Activated T-cell treated with anti-CD3 and anti-CD28 coated beads, Interleukin-2, amount 50 U/mL, for 4 hours (primary cell): Measurements from ENCODE around the gene SERTM2. TPM values are rescaled to one million over a fixed set of nuclear protein-coding genes. Genes with fewer than 3 reads are reported as not detected.

Experiments used
- ATAC-seq, 2 donors: fragments of 200-7000 bp; cut with Tn5 transposase; one replicate each; pipeline ENCODE4 v1.10.0; 2021
- DNase-seq: peaks from one replicate; pipeline ENCODE4 v3.0.0-alpha.2; 2020
- H3K27me3 Mint-ChIP-seq: one replicate; pipeline ENCODE4 v1.8.0; 2021; ENCODE audit warnings: low read depth, mixed read lengths
- H3K36me3 Mint-ChIP-seq: one replicate; pipeline ENCODE4 v1.8.0; 2022; ENCODE audit warnings: mixed read lengths; ENCODE audit not compliant: insufficient read depth
- H3K4me1 Mint-ChIP-seq: one replicate; pipeline ENCODE4 v1.8.0; 2021; ENCODE audit warnings: low read depth, mixed read lengths
- H3K4me3 Mint-ChIP-seq: one replicate; pipeline ENCODE4 v1.8.0; 2021; ENCODE audit warnings: mild to moderate bottlenecking, moderate library complexity, mixed read lengths
- H3K9me3 Mint-ChIP-seq: one replicate; pipeline ENCODE4 v1.8.0; 2021; ENCODE audit warnings: mixed read lengths
- total RNA-seq, 3 donors: library from RNA; stranded (reverse); gene quantifications; one replicate each; pipeline ENCODE4 v1.2.1, GENCODE V29; 2021

Gene SERTM2
- total RNA-seq = not detected

GRCh38 chrX:111511477-111511876, at the start of gene SERTM2:
TSS of gene SERTM2 (plus strand) at chrX:111511645. CDS start at chrX:111518858, 7,213 bp downstream.
- no peak within 1 kb of the TSS for H3K4me3 Mint-ChIP-seq
- no peaks in the 10 kb centered on the region for H3K36me3 Mint-ChIP-seq
- H3K27me3 Mint-ChIP-seq = peaks cover 1% of the 10 kb centered on the region
- DNase-seq = no peak
- no peaks in the 10 kb centered on the region for H3K9me3 Mint-ChIP-seq
- no peak for ATAC-seq
- no peaks in the 10 kb centered on the region for H3K4me1 Mint-ChIP-seq

- H3K27me3 Mint-ChIP-seq = no peaks in the 10 kb centered on the region
- ATAC-seq (no peak), DNase-seq (no peak)
- no peak overlapping the region for H3K4me3 Mint-ChIP-seq
- H3K9me3 Mint-ChIP-seq = peaks cover 3% of the 10 kb centered on the region
- H3K36me3 Mint-ChIP-seq = no peaks in the 10 kb centered on the region
- no peaks in the 10 kb centered on the region for H3K4me1 Mint-ChIP-seq
Observed at GRCh38 chrX:111465669-111466068, 45.8 kb upstream of the SERTM2 start.

GRCh38 chrX:111467896-111468295, 43.5 kb upstream of the SERTM2 start:
- H3K9me3 Mint-ChIP-seq = peaks cover 3% of the 10 kb centered on the region
- no peak for DNase-seq
- H3K27me3 Mint-ChIP-seq = no peaks in the 10 kb centered on the region
- no peak overlapping the region for H3K4me3 Mint-ChIP-seq
- no peak for ATAC-seq
- H3K36me3 Mint-ChIP-seq = no peaks in the 10 kb centered on the region
- no peaks in the 10 kb centered on the region for H3K4me1 Mint-ChIP-seq

GRCh38 chrX:111470681-111471403, 40.6 kb upstream of the SERTM2 start:
- no peak for DNase-seq
- H3K36me3 Mint-ChIP-seq = no peaks in the 10 kb centered on the region
- no peaks in the 10 kb centered on the region for H3K4me1 Mint-ChIP-seq
- no peaks in the 10 kb centered on the region for H3K27me3 Mint-ChIP-seq
- no peak overlapping the region for H3K4me3 Mint-ChIP-seq
- ATAC-seq = no peak
- H3K9me3 Mint-ChIP-seq = peaks cover 3% of the 10 kb centered on the region

- peaks cover 3% of the 10 kb centered on the region for H3K9me3 Mint-ChIP-seq
- ATAC-seq (no peak), DNase-seq (no peak)
- no peaks in the 10 kb centered on the region for H3K36me3 Mint-ChIP-seq
- H3K4me1 Mint-ChIP-seq = no peaks in the 10 kb centered on the region
- H3K27me3 Mint-ChIP-seq = no peaks in the 10 kb centered on the region
- no peak overlapping the region for H3K4me3 Mint-ChIP-seq
Observed at GRCh38 chrX:111481896-111482295, 29.5 kb upstream of the SERTM2 start.

GRCh38 chrX:111483135-111483534, 28.3 kb upstream of the SERTM2 start:
- Mint-ChIP-seq H3K27me3 (no peaks in the 10 kb centered on the region), H3K4me3 (no peak overlapping the region), H3K4me1 (no peaks in the 10 kb centered on the region), H3K36me3 (no peaks in the 10 kb centered on the region), H3K9me3 (peaks cover 3% of the 10 kb centered on the region)
- ATAC-seq (no peak), DNase-seq (no peak)

- no peaks in the 10 kb centered on the region for H3K36me3 Mint-ChIP-seq
- ATAC-seq (no peak), DNase-seq (no peak)
- H3K4me3 Mint-ChIP-seq = no peak overlapping the region
- no peaks in the 10 kb centered on the region for H3K4me1 Mint-ChIP-seq
- H3K27me3 Mint-ChIP-seq = no peaks in the 10 kb centered on the region
- H3K9me3 Mint-ChIP-seq = peaks cover 3% of the 10 kb centered on the region
Observed at GRCh38 chrX:111483881-111484280, 27.6 kb upstream of the SERTM2 start.

GRCh38 chrX:111490688-111491087, 20.8 kb upstream of the SERTM2 start:
- Mint-ChIP-seq H3K9me3 (peaks cover 3% of the 10 kb centered on the region), H3K4me3 (no peak overlapping the region), H3K27me3 (no peaks in the 10 kb centered on the region), H3K36me3 (no peaks in the 10 kb centered on the region), H3K4me1 (no peaks in the 10 kb centered on the region)
- DNase-seq (no peak), ATAC-seq (no peak)

GRCh38 chrX:111492085-111492484, 19.4 kb upstream of the SERTM2 start:
- no peaks in the 10 kb centered on the region for H3K36me3 Mint-ChIP-seq
- DNase-seq (no peak), ATAC-seq (no peak)
- H3K4me1 Mint-ChIP-seq = no peaks in the 10 kb centered on the region
- H3K9me3 Mint-ChIP-seq = no peaks in the 10 kb centered on the region
- H3K4me3 Mint-ChIP-seq = no peak overlapping the region
- H3K27me3 Mint-ChIP-seq = no peaks in the 10 kb centered on the region

- H3K36me3 Mint-ChIP-seq = no peaks in the 10 kb centered on the region
- H3K27me3 Mint-ChIP-seq = no peaks in the 10 kb centered on the region
- ATAC-seq = no peak
- no peaks in the 10 kb centered on the region for H3K4me1 Mint-ChIP-seq
- H3K4me3 Mint-ChIP-seq = no peak overlapping the region
- DNase-seq = no peak
- no peaks in the 10 kb centered on the region for H3K9me3 Mint-ChIP-seq
Observed at GRCh38 chrX:111498538-111499103, 12.8 kb upstream of the SERTM2 start.

- DNase-seq = no peak
- H3K9me3 Mint-ChIP-seq = no peaks in the 10 kb centered on the region
- H3K4me3 Mint-ChIP-seq = no peak overlapping the region
- no peaks in the 10 kb centered on the region for H3K4me1 Mint-ChIP-seq
- no peaks in the 10 kb centered on the region for H3K27me3 Mint-ChIP-seq
- ATAC-seq = no peak
- no peaks in the 10 kb centered on the region for H3K36me3 Mint-ChIP-seq
Observed at GRCh38 chrX:111503485-111503993, 7.9 kb upstream of the SERTM2 start.

- no peaks in the 10 kb centered on the region for H3K9me3 Mint-ChIP-seq
- ATAC-seq = no peak
- no peak for DNase-seq
- no peaks in the 10 kb centered on the region for H3K27me3 Mint-ChIP-seq
- no peak overlapping the region for H3K4me3 Mint-ChIP-seq
- H3K4me1 Mint-ChIP-seq = no peaks in the 10 kb centered on the region
- H3K36me3 Mint-ChIP-seq = no peaks in the 10 kb centered on the region
Observed at GRCh38 chrX:111504941-111505340, 6.5 kb upstream of the SERTM2 start.

- Mint-ChIP-seq H3K27me3 (no peaks in the 10 kb centered on the region), H3K4me3 (no peak overlapping the region), H3K4me1 (no peaks in the 10 kb centered on the region), H3K9me3 (no peaks in the 10 kb centered on the region), H3K36me3 (no peaks in the 10 kb centered on the region)
- ATAC-seq = no peak
- DNase-seq = no peak
Observed at GRCh38 chrX:111505783-111506182, 5.7 kb upstream of the SERTM2 start.

GRCh38 chrX:111506826-111507225, 4.6 kb upstream of the SERTM2 start:
- no peak for ATAC-seq
- Mint-ChIP-seq H3K9me3 (no peaks in the 10 kb centered on the region), H3K4me1 (no peaks in the 10 kb centered on the region), H3K36me3 (no peaks in the 10 kb centered on the region), H3K27me3 (peaks cover under 1% of the 10 kb centered on the region), H3K4me3 (no peak overlapping the region)
- DNase-seq = no peak

GRCh38 chrX:111507933-111508332, 3.5 kb upstream of the SERTM2 start:
- ATAC-seq = no peak
- Mint-ChIP-seq H3K36me3 (no peaks in the 10 kb centered on the region), H3K4me1 (no peaks in the 10 kb centered on the region), H3K27me3 (peaks cover 1% of the 10 kb centered on the region), H3K9me3 (no peaks in the 10 kb centered on the region), H3K4me3 (no peak overlapping the region)
- no peak for DNase-seq
